ENCODE results near the gene CNNM3.

The CNNM3 gene

GRCh38 chr2:96787411-96787810 is 28.7 kb upstream of the CNNM3 start:
- no peak overlapping the region for H3K4me2 ChIP-seq (ENCODE audit: low read length)
- no peaks in the 10 kb centered on the region for H3K79me1 ChIP-seq (ENCODE audit: low read length)
- H3K56ac ChIP-seq (ENCODE audit: low read length) = no peak overlapping the region
- no peak overlapping the region for H3K18ac ChIP-seq (ENCODE audit: low read length)
- DNase-seq = no peak
- H2BK5ac ChIP-seq (ENCODE audit: low read length) = no peak overlapping the region
- H3K4me1 ChIP-seq (ENCODE audit: control insufficient read depth, low read depth, low read length) = no peaks in the 10 kb centered on the region
- H3K9ac ChIP-seq (ENCODE audit: low read length) = no peak overlapping the region
- no peak overlapping the region for H2BK15ac ChIP-seq (replicated peaks; ENCODE audit: low read depth)
- H3K79me2 ChIP-seq (ENCODE audit: control insufficient read depth, insufficient read depth, low read length) = no peaks in the 10 kb centered on the region
- no peak overlapping the region for H4K5ac ChIP-seq (ENCODE audit: low read length)
- H3K27me3 ChIP-seq (ENCODE audit: insufficient read depth, low read length, poor library complexity) = no peaks in the 10 kb centered on the region
- H2AK5ac ChIP-seq (ENCODE audit: low read length) = no peak overlapping the region
- H3K23ac ChIP-seq (ENCODE audit: low read length) = no peak overlapping the region
- no peaks in the 10 kb centered on the region for H3K36me3 ChIP-seq (ENCODE audit: control insufficient read depth, insufficient read depth, low read length)
- no CpG with 5 or more reads among the region's 3 CpGs for WGBS (ENCODE audit: extremely low coverage, insufficient coverage, low lambda C conversion rate)
- H3K27ac ChIP-seq (ENCODE audit: low read depth, low read length) = no peak overlapping the region
- H4K8ac ChIP-seq (ENCODE audit: low read depth, low read length) = no peak overlapping the region
- no peak overlapping the region for H3K4ac ChIP-seq (ENCODE audit: low read depth, low read length)
- H3K4me3 ChIP-seq (ENCODE audit: low read length) = no peak overlapping the region
- H2BK120ac ChIP-seq (ENCODE audit: low read depth, low read length) = no peak overlapping the region

DNA sequence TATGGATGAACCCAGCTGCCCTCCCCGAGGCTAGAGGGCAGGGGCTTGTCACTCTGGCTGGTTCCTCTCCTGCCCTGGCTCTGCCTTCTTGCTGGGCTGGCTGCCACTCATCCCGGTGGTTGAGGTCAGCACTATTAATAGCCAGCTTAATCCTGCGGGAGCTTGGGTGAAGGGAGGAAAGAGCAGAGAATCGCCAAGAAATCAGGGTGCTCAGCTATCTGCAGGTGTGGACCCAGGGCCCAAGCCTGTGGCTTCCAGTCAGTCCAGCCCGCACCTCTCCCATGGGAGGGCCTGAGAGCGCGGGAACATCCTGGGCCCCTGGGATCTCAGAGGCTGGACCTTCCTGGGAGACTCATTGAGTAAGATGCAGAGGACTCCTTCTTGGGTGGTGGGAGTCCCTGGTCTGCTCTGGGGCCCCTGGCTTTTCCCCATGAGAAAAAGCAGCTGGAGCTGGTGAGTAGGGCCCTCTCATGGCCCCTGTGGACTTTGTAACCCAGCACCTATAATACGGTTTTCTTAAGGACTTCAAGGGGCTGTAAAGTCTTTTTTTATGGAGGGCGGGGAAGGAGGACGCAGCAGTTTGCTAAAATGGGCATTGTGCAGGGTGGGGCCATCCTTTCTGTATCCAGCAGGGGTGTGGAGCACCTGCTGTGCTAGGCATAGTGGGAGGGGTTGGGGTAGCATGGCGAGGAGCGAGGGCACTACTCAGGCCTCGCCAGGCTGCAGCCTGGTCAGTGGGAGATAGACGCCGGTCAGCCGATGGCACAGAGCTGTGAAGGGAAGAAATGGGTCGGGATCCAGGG is 27.4 kb upstream of the CNNM3 start:
- H2AK5ac ChIP-seq (ENCODE audit: low read length) = no peak overlapping the region
- no peak overlapping the region for H3K27ac ChIP-seq (ENCODE audit: low read depth, low read length)

DNA sequence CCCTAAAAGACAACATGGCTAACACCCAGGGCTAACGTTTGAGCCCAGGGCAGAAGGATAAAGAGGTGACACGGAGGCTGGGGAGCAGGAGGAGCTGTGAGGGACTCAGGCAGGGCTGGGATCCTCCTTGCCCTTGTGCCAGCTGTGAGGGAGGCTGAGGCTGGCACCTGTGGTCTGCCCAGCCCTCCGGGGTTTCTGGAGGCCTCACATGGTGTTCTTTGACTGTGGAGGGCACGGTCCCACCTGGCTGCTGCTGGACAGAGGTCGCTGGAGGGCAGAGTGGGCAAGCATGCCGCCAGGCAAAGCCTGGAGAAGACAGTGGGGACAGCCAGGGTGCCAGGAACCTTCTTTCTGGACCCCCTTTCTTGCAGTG is 26.8 kb upstream of the CNNM3 start:
- no peaks in the 10 kb centered on the region for H3K27me3 ChIP-seq (ENCODE audit: insufficient read depth, low read length, poor library complexity)
- no peak overlapping the region for H2BK15ac ChIP-seq (replicated peaks; ENCODE audit: low read depth)
- H3K79me1 ChIP-seq (ENCODE audit: low read length) = no peaks in the 10 kb centered on the region
- no peak overlapping the region for H4K8ac ChIP-seq (ENCODE audit: low read depth, low read length)
- no peak overlapping the region for H2BK5ac ChIP-seq (ENCODE audit: low read length)
- H3K4me3 ChIP-seq (ENCODE audit: low read length) = no peak overlapping the region
- H3K56ac ChIP-seq (ENCODE audit: low read length) = no peak overlapping the region
- WGBS (ENCODE audit: extremely low coverage, insufficient coverage, low lambda C conversion rate) = no CpG with 5 or more reads among the region's 6 CpGs
- no peak overlapping the region for H2AK5ac ChIP-seq (ENCODE audit: low read length)
- no peak for DNase-seq
- H3K4me2 ChIP-seq (ENCODE audit: low read length) = no peak overlapping the region
- H4K5ac ChIP-seq (ENCODE audit: low read length) = no peak overlapping the region
- H3K4ac ChIP-seq (ENCODE audit: low read depth, low read length) = no peak overlapping the region
- no peak overlapping the region for H3K27ac ChIP-seq (ENCODE audit: low read depth, low read length)
- H3K79me2 ChIP-seq (ENCODE audit: control insufficient read depth, insufficient read depth, low read length) = no peaks in the 10 kb centered on the region
- no peak overlapping the region for H3K23ac ChIP-seq (ENCODE audit: low read length)
- no peaks in the 10 kb centered on the region for H3K36me3 ChIP-seq (ENCODE audit: control insufficient read depth, insufficient read depth, low read length)
- no peak overlapping the region for H3K9ac ChIP-seq (ENCODE audit: low read length)
- no peaks in the 10 kb centered on the region for H3K4me1 ChIP-seq (ENCODE audit: control insufficient read depth, low read depth, low read length)
- H2BK120ac ChIP-seq (ENCODE audit: low read depth, low read length) = no peak overlapping the region
- H3K18ac ChIP-seq (ENCODE audit: low read length) = no peak overlapping the region

More for the DNA sequence above, 27.4 kb upstream of the CNNM3 start:
- Histone ChIP-seq H3K27me3 (ENCODE audit: insufficient read depth, low read length, poor library complexity) (no peaks in the 10 kb centered on the region), H3K56ac (ENCODE audit: low read length) (no peak overlapping the region), H3K36me3 (ENCODE audit: control insufficient read depth, insufficient read depth, low read length) (no peaks in the 10 kb centered on the region), H3K9ac (ENCODE audit: low read length) (no peak overlapping the region), H3K79me1 (ENCODE audit: low read length) (no peaks in the 10 kb centered on the region), H3K23ac (ENCODE audit: low read length) (no peak overlapping the region), H3K4me3 (ENCODE audit: low read length) (no peak overlapping the region), H3K4me2 (ENCODE audit: low read length) (no peak overlapping the region), H3K4ac (ENCODE audit: low read depth, low read length) (no peak overlapping the region), H2BK15ac (replicated peaks; ENCODE audit: low read depth) (no peak overlapping the region), H4K5ac (ENCODE audit: low read length) (no peak overlapping the region), H4K8ac (ENCODE audit: low read depth, low read length) (no peak overlapping the region), H3K4me1 (ENCODE audit: control insufficient read depth, low read depth, low read length) (no peaks in the 10 kb centered on the region), H3K79me2 (ENCODE audit: control insufficient read depth, insufficient read depth, low read length) (no peaks in the 10 kb centered on the region), H3K18ac (ENCODE audit: low read length) (no peak overlapping the region), H2BK120ac (ENCODE audit: low read depth, low read length) (no peak overlapping the region), H2BK5ac (ENCODE audit: low read length) (no peak overlapping the region)
- no CpG with 5 or more reads among the region's 17 CpGs for WGBS (ENCODE audit: extremely low coverage, insufficient coverage, low lambda C conversion rate)
- DNase-seq = no peak

DNA sequence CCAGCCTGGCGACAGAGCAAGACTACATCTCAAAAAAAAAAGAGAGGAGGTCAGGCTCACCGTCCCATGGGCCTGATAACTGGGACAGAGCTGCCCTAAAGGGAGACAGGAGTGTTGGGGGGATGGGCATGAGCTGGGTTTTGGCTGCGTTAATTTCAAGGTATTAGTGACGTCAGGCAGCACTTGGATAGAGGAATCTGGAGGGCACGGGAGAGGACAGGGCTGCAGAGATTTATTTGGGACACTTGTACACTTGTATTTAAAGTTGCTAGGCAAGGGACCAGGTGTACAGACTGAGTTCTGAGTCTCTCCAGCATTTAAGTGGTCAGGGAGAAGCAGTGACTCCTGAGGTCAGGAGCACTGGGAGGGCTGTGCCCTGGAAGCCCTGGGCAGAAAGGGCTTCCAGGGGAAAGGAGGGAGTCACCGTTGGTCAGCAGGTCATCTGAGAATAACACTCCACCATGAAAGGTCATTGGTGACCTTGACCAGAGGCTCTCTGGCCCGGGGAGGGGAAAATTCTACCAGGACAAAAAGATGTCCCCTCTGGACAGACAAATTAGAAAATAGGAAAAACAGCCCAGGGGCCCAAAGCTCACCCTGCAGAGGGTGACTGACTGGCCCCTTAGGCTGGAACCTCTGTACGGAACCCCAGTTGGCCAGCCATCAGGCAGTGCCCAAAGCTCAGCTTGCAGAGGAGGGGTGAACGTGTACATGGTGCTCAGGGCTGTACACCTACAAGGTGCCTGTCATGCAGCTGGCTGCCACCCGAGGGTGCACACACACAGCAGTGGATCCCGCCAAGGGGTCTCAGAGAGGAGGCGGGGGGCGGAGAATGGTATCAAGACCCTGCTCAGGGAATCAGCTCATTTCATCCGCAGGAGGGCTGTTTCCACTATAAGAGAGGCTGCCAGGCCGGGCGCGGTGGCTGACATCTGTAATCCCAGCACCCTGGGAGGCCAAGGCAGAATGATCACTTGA is 23.0 kb upstream of the CNNM3 start:
- Histone ChIP-seq H3K79me2 (ENCODE audit: control insufficient read depth, insufficient read depth, low read length) (no peaks in the 10 kb centered on the region), H3K27me3 (ENCODE audit: insufficient read depth, low read length, poor library complexity) (no peaks in the 10 kb centered on the region), H2AK5ac (ENCODE audit: low read length) (no peak overlapping the region), H3K23ac (ENCODE audit: low read length) (peak overlapping the region; percentile 66), H3K4me3 (ENCODE audit: low read length) (no peak overlapping the region), H3K79me1 (ENCODE audit: low read length) (no peaks in the 10 kb centered on the region), H4K5ac (ENCODE audit: low read length) (no peak overlapping the region), H3K27ac (ENCODE audit: low read depth, low read length) (no peak overlapping the region), H2BK120ac (ENCODE audit: low read depth, low read length) (no peak overlapping the region), H3K4me2 (ENCODE audit: low read length) (no peak overlapping the region), H3K4me1 (ENCODE audit: control insufficient read depth, low read depth, low read length) (no peaks in the 10 kb centered on the region), H2BK5ac (ENCODE audit: low read length) (no peak overlapping the region), H2BK15ac (replicated peaks; ENCODE audit: low read depth) (no peak overlapping the region), H3K18ac (ENCODE audit: low read length) (no peak overlapping the region), H3K36me3 (ENCODE audit: control insufficient read depth, insufficient read depth, low read length) (no peaks in the 10 kb centered on the region), H3K56ac (ENCODE audit: low read length) (no peak overlapping the region), H4K8ac (ENCODE audit: low read depth, low read length) (no peak overlapping the region), H3K9ac (ENCODE audit: low read length) (no peak overlapping the region), H3K4ac (ENCODE audit: low read depth, low read length) (no peak overlapping the region)
- no peak for DNase-seq
- no CpG with 5 or more reads among the region's 17 CpGs for WGBS (ENCODE audit: extremely low coverage, insufficient coverage, low lambda C conversion rate)

- Histone ChIP-seq H3K79me2 (ENCODE audit: control insufficient read depth, insufficient read depth, low read length) (no peaks in the 10 kb centered on the region), H3K9ac (ENCODE audit: low read length) (no peak overlapping the region), H4K8ac (ENCODE audit: low read depth, low read length) (no peak overlapping the region), H2BK15ac (replicated peaks; ENCODE audit: low read depth) (no peak overlapping the region), H2BK120ac (ENCODE audit: low read depth, low read length) (no peak overlapping the region), H3K27me3 (ENCODE audit: insufficient read depth, low read length, poor library complexity) (no peaks in the 10 kb centered on the region), H3K4me2 (ENCODE audit: low read length) (no peak overlapping the region), H3K79me1 (ENCODE audit: low read length) (no peaks in the 10 kb centered on the region), H2BK5ac (ENCODE audit: low read length) (no peak overlapping the region), H3K4ac (ENCODE audit: low read depth, low read length) (no peak overlapping the region), H3K27ac (ENCODE audit: low read depth, low read length) (no peak overlapping the region), H3K4me1 (ENCODE audit: control insufficient read depth, low read depth, low read length) (no peaks in the 10 kb centered on the region), H3K56ac (ENCODE audit: low read length) (no peak overlapping the region), H4K5ac (ENCODE audit: low read length) (no peak overlapping the region), H2AK5ac (ENCODE audit: low read length) (no peak overlapping the region), H3K36me3 (ENCODE audit: control insufficient read depth, insufficient read depth, low read length) (no peaks in the 10 kb centered on the region), H3K4me3 (ENCODE audit: low read length) (no peak overlapping the region), H3K23ac (ENCODE audit: low read length) (no peak overlapping the region), H3K18ac (ENCODE audit: low read length) (no peak overlapping the region)
- no peak for DNase-seq
- WGBS (ENCODE audit: extremely low coverage, insufficient coverage, low lambda C conversion rate) = no CpG with 5 or more reads among the region's 6 CpGs
Observed at GRCh38 chr2:96795076-96795475, 21.0 kb upstream of the CNNM3 start.

All from mesendoderm (in vitro differentiated cells).